Jurkat, Clone E6-1 (cell line): ENCODE data around the gene FSHR. TPM values are rescaled to one million over a fixed set of nuclear protein-coding genes. Genes with fewer than 3 reads are reported as not detected.

Experiments
- DNase-seq: peaks from one replicate; pipeline ENCODE4 v3.0.0-alpha.2; 2011; ENCODE audit warnings: low read depth, low spot score
- H3K4me3 ChIP-seq: 2 replicates; pipeline ENCODE4 v1.5.1; 2011; ENCODE audit warnings: mild to moderate bottlenecking, low read length, control low read depth, moderate library complexity
- polyA plus RNA-seq: library from polyadenylated mRNA; unstranded; fragments of >200 nt; gene quantifications from one replicate; pipeline ENCODE4 v1.2.1, GENCODE V29; 2012; ENCODE audit warnings: missing spikeins; ENCODE audit not compliant: insufficient read length, insufficient read depth

FSHR gene, protein sequence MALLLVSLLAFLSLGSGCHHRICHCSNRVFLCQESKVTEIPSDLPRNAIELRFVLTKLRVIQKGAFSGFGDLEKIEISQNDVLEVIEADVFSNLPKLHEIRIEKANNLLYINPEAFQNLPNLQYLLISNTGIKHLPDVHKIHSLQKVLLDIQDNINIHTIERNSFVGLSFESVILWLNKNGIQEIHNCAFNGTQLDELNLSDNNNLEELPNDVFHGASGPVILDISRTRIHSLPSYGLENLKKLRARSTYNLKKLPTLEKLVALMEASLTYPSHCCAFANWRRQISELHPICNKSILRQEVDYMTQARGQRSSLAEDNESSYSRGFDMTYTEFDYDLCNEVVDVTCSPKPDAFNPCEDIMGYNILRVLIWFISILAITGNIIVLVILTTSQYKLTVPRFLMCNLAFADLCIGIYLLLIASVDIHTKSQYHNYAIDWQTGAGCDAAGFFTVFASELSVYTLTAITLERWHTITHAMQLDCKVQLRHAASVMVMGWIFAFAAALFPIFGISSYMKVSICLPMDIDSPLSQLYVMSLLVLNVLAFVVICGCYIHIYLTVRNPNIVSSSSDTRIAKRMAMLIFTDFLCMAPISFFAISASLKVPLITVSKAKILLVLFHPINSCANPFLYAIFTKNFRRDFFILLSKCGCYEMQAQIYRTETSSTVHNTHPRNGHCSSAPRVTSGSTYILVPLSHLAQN
- polyA plus RNA-seq, result not detected

DNA sequence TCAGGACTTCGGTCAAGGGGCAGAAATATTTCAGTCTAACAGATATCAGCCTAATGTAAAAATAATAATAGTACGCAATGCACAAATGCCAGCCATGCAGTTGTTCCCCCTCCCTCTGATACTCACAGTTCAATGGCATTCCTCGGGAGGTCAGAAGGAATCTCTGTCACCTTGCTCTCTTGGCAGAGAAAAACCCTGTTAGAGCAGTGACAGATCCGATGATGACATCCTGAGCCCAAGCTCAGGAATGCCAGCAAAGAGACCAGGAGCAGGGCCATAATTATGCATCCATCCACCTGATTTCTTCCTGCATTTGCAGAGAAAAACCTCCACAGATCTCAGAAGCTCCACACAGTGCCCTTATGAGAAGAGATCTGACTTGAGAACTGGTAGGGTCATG, at the start of gene FSHR:
Gene FSHR, minus strand, starts transcription at position 376 of the 400 bp plus-strand sequence. Its CDS starts 98 bp downstream, at position 278.
- DNase-seq, result no peak
- H3K4me3 ChIP-seq, result no peak within 1 kb of the TSS

DNA sequence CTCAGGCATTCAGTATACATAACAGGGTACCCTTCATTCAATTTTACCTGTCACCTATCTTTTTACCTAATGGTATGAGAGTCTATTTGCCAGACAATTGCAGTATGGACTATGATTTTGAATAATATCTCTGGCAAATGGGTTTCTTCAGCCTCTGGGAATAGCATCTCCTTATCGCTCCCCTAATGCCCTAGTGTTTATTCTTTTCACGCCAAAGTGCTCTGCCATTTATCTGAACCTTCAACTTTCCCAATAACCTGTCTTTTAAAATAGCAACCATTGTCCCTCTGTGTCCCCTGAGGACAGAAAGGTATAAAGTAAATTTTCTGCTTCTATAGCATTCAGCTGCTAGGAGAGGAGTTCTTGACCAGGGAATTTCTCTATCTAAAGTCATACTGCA, 45.0 kb upstream of the FSHR start:
- no peak overlapping the region for H3K4me3 ChIP-seq
- DNase-seq, result no peak

DNA sequence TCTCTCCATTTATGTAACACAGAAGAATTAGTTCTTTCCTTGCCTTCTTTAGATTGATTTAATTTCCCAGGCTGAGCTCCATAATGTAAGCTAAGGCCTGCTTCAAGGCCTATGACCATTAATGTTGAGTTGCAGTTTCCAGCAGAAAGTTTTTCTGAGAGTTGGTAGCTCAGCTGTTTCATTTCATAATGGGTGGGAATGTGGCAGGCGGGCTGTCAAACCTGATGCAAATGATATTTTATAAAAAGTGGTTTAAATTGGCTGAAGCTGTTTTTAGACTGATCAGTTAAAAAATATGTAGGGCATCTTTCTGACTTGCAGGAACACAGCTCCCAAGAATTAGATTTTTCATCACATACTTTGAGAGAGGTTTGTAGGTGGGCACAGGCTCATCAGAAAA, 40.4 kb upstream of the FSHR start:
- no peak for DNase-seq

DNA sequence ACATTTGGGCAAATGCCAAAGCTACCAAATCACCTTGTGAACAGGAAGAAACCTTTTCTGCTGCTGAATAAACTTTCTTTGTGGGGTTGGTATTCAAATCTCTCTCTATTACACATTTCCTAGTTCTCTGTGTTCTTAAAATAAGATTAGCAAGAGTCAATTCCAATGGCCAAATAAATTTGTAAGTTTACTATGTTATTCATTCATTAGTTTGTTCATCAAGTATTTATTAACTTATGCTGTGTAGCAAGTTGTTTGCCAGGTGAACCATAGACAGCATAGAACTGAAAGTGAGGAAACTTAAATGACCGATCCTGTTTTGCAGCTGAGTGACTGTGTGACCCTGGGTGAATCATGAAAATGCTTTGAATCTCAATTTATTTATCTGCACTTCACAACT, 37.7 kb upstream of the FSHR start:
- H3K4me3 ChIP-seq, result no peak overlapping the region
- DNase-seq, result no peak

More for the DNA sequence above, 40.4 kb upstream of the FSHR start:
- no peak overlapping the region for H3K4me3 ChIP-seq

DNA sequence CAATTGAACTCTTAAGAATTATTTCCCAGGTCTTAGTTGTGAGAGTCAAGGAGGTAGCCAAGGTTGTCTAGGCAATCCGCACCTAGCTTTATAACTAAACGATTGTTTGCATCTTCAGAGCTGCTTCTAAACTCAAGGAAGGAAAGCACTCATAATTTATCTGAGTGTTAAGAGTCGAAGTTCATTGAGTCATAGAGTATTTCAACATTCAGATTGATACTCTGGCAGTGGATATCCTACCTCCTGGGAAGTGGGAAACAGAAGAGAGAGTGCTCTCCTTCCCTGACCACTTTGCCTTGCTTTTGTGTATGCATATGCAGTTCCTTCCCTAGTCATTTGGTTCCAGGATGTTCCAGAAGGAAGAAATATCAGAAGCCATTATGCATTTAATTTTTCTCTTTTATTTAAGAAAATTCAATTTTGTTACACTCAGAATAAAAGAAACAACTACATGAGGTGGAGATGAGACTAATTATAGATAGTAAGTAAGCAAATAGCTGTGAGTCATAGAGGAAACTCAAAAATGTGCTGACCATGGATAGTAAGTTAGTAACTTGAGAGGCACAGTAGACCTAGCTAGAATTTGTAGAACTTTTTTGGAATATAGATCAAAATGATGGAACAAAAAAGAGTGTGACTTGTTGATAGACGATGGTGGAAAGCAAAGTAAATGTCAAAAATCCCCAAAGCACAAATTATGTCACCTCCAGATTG, 35.4 kb upstream of the FSHR start:
- no peak overlapping the region for H3K4me3 ChIP-seq
- no peak for DNase-seq

DNA sequence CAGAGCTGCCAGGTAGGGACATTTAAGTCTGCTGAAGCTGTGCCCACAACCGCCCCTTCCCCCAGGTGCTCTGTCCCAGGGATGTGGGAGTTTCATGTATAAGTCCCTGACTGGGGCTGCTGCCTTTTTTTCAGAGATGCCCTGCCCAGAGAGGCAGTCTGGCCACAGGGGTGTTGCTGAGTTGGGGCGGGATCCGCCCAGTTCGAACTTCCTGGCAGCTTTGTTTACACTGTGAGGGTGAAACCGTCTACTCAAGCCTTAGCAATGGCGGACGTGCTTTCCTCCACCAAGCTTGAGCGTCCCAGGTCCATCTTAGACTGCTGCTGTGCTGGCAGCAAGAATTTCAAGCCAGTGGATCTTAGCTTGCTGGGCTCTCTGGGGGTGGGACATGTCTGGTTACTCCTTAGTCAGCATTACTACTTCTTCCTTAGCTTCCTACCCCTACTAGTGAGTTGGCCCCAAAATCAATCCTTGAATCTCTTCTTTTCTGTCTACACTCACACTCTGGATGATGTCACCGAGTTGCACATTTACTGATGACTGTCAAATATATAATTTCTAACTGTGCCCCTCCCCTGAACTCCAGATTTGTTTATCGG, 31.8 kb upstream of the FSHR start:
- no peak overlapping the region for H3K4me3 ChIP-seq
- DNase-seq, result no peak

DNA sequence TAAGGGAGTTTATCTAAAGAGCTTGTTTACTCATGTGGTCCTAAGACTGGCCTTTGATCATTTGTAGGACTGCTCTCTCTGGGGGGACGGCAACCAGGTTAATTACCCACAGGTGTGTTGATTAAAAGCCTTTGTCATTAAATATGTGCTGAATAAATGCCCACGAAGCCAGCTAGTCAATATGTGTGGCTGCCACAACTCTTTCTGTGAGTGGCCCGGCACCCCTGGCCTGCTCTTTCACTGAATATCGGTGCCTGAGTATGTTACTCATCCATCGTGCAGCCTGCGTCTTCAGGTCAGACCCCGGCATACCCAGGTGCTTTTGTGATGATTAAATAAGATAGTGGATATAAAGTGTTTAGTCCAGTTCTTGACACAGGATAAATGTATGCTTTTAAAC, 24.3 kb upstream of the FSHR start:
- DNase-seq, result no peak
- H3K4me3 ChIP-seq, result no peak overlapping the region

DNA sequence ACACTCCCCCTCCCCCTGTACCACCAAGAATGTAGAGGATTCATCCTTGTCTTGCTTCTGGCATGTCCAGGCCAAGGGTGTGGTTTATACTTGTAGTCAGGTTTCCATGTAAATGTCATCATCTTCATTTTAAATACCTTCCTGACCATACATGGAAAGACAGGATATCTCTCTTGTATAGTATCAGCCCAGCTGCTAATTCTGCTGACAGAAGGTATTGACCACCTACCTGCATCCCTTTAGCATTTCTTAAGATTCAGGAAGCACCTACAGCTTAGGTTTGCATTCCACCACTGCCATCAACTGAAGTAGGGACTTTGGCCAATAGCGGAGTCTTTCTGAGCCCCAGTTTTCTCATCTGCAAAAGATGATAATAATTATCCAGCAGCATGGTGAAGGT, 22.9 kb upstream of the FSHR start:
- no peak for DNase-seq
- no peak overlapping the region for H3K4me3 ChIP-seq

DNA sequence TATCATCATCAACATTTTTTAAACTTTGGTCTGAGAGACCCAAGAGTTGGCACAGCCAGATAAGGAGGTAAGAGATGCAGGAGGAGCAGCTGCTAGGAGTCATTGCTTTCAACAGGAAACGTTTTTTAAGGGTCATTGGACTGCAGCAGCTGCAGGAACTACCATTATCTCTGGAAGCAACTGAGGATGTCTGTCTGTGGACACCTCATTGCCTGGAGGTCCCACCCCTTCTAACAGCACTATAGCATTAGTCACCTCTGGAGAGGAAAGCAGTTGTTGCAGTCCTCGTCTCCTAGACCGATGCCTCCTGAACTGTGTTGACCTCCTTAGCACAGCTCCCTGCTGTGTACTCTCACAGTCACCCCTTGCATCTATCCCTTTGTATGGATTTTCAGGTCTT, 21.5 kb upstream of the FSHR start:
- H3K4me3 ChIP-seq, result no peak overlapping the region
- DNase-seq, result no peak

DNA sequence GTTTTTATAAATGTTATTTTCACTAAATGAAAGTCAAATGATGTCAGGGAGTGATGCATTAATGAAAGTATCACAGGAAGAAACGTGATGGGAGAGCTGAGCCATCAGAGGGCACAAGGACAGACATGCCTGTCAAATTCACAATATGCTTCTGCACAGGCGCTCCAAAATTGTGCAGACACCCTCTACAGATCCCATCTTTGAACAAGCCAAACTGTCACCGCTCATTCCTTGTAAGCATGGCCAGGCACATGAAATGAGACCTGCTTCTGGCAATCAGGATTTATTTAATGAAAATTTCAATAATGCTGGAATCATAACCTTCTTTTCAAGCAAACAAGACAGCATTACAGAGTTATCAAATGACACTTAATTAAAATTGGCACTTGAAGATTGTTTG, 20.4 kb upstream of the FSHR start:
- DNase-seq, result no peak
- no peak overlapping the region for H3K4me3 ChIP-seq

DNA sequence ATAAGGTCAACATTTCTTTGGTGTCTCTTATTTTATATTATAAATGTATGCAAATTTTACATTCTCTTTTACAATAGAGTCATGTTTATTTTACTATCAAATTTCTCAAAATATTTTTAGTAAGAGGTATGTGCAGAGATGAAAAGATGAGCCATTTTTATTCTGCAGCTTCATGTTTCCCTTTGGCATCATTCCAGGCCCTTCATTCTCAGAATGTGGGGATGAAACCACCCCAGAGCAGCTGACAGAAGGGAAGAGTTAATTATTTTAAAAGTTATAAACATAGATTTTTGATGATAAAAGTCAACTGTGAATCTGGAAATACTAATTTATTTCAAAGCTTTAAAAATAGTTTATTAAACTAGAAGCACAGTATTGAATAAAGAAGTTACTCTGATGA, 12.8 kb upstream of the FSHR start:
- H3K4me3 ChIP-seq, result no peak overlapping the region
- DNase-seq, result no peak

DNA sequence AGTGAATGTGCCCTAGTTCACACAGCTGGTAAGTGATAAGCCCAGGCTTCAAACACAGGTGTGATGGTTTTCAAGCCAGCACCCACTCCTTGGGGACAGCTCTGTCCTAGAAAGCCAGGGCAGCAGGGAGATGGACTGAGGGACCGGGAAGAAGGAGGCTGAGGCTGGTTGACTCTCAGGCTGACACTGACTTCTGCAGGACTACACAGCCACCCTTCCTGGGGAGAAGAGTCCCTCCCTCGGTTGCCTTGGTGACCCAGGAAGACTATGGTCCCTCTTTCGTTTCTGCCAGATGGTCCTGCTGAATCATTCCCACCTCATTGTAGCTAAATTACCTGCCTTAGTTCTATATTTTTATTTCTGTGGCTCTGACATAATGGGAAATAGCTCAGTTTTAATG, 11.3 kb upstream of the FSHR start:
- DNase-seq, result no peak
- no peak overlapping the region for H3K4me3 ChIP-seq

DNA sequence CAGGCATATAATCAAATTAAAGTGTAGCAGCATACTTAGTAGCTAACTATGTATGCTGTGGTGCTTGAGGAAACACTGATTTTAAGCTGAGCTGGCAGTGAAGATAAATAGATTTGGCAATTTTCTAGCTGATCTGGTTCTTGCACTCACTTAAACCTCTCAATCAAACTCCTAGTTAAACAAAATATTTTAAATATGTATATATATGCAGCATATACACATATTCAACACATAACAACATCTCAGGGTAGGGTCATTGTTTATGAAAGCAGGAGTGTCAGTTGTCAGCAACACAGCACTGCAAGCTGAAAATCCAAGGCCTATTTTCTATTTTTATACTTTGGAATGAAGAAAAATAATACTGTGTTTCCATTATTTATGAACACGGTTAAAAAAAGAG, 10.4 kb upstream of the FSHR start:
- no peak for DNase-seq
- no peak overlapping the region for H3K4me3 ChIP-seq

DNA sequence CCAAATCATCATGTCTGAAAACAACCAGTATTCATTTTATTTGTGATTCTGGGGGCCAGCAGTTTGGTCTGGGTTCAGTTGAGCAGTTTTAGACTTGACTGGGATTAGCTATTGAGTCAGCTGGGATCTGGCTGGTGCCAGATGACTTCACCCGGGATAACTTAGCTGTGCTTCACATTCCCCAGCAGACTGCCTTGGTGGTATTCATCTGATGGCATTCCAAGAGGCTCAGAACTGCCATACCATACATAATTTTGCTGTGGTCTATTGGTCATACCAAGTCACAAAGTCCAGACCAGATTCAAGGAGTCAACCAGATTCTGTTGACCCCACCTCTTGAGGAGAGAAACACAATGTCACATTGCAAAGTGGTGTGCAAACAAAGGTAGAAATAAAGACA, 7.8 kb upstream of the FSHR start:
- no peak for DNase-seq
- no peak overlapping the region for H3K4me3 ChIP-seq

DNA sequence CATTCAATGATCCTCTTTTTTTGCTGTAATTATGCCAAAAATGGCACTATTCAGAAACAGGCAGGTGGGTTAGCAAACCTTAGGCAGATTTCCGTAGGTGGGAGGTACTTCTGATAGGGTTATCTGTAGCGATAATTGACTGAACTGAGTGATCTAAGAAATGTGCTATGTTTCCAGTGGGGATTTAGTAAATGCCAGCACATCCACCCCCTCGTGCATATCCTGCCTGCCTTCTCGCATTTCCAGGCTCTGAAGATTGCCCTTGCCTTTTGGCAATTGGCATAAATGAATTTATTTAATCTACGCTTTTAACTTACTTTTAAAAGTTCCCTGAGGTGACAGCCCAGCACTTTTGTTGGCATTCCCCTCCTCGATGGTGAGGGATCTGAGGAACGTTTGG, 576 bp upstream of the FSHR start:
- H3K4me3 ChIP-seq, result no peak overlapping the region
- DNase-seq, result no peak

DNA sequence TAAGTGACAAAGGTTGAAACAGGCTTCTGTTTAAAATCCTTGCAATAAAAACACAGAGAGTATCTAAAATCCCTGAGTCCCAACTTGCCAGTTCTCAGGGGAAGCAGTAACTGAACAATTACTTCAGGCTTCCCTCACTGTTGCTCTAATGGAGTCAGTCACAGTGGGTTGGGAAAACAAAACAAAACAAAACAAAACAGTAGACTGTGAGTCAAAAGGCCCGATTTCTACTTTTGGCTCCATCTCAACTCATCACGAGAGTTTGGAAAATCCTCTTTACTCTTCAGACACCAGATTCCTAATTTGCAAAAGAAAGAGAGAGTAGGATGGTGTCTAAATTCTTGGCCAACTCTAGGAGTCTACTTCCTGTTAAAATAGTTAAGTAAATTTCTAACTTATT, 1.1 kb downstream of the FSHR start:
- no peak overlapping the region for H3K4me3 ChIP-seq
- no peak for DNase-seq

DNA sequence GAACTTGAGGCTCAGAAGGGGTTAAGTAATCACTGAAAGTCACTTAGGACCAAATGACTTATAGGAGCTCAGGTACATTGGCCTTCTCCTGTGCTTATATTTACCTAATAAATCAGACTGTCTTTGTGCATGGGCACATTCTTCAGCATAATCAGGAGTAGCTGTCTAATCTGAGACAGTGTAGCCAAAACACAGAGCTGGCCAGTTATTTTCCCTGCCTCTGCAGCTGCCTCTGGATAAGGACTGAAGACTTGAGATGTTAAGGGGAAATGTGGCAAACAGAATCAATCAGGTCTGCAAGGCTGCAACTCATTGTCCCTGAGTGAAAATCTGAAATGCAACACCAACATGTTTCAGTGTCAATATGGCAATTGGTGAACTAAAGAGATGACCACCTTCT, 1.5 kb downstream of the FSHR start:
- DNase-seq, result no peak
- H3K4me3 ChIP-seq, result no peak overlapping the region

DNA sequence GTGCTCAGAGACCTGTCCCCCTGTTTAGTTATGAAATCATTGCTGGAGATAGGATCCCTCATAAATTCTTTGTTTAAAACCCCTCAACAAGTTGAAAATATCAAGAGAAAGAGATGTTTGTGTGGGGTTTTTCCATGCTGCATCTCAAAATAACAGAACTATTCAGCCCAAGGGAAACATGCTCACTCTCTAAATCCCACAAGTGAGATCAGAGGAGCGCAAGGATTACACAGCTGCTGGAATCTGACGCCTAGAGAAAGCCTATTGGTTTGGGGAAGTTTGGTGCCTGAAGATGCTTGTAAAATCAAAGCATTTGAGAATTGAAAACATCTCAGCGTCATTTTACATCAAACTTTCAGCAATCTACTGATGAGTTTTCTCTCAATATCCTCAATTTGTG, 7.9 kb downstream of the FSHR start:
- H3K4me3 ChIP-seq, result no peak overlapping the region
- DNase-seq, result no peak

DNA sequence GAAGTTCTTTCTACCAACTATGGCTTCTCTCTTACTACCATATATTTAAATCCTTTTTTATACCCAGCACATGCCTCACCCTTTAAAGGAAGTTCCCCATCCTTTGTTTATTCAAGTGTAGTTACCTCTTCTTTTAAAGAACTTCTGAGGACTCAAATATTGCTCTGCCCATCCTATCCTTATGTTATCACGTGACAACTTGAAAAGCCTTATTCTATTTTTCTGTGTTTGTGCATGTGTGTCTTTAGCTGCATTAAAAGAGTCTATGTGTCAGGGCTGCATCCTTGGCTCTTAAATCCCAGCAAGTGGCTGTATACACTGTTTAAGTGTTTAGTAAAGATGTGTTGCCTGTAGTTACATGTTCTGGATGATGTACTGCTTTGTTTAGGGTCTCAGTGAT, 22.5 kb downstream of the FSHR start:
- DNase-seq, result no peak
- no peak overlapping the region for H3K4me3 ChIP-seq

DNA sequence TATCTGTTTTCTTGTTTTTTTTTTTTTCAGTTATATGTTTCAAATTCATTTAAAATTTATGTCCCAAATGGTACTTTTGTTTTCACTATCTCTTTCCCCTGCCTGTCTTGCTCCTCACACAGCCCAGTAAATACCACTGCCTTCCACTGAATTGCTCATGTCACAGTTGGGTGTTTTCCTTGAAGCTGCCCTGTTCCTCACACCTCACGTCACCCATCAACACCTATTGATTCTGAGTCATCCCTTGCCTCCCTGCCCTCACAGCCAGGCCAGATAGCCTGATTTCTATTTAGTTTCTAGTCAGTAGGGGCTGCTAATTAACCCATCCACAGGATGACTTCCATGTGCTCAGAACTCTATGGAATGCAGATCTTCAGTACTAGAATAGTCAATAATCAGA, 25.3 kb downstream of the FSHR start:
- no peak overlapping the region for H3K4me3 ChIP-seq
- no peak for DNase-seq
